ENCODE results near the gene DNAH1. TPM values are rescaled to one million over a fixed set of nuclear protein-coding genes. Genes with fewer than 3 reads are reported as not detected.

DNAH1 gene
- total RNA-seq, 1 experiment from 2014 or later, result 5.9 TPM

DNA sequence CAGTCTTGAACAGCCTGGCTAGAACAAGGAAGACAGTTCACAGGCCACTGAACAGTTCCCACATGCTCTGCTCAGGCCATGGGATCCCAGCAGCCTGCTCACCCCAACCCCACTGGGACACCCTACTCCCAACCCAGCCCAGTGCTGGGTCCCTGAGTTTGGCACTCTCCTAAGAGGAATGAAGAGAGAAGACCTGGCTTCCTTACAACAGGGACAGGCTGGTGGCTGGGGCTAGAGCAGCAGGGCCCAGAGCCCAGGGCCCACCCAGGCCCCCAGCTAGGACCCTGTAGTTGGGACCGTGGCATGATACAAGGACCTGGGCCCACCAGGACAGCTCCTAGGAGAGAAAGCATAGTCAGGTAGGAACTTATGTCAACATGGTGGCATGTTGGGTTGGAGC, 85.4 kb downstream of the DNAH1 start:
- Histone ChIP-seq H2AFZ (no peak overlapping the region), H3K4me1 (replicated peaks; ENCODE audit: insufficient read depth) (no peaks in the 10 kb centered on the region), H4K20me1 (ENCODE audit: insufficient read depth) (no peaks in the 10 kb centered on the region), H3K27me3 (ENCODE audit: insufficient read depth, low read depth) (no peaks in the 10 kb centered on the region), H3K36me3 (ENCODE audit: low read depth) (no peaks in the 10 kb centered on the region; the same call in 1 of the 2 replicates), H3K27ac (no peak overlapping the region), H3F3A (ENCODE audit: insufficient read depth, low read depth) (peaks cover 4% of the 10 kb centered on the region; the same call in 1 of the 2 replicates), H3K79me2 (ENCODE audit: low read depth) (no peaks in the 10 kb centered on the region), H3K9me3 (ENCODE audit: insufficient read depth, low read depth) (no peaks in the 10 kb centered on the region), H3K4me3 (no peak overlapping the region), H3K9me2 (ENCODE audit: insufficient read depth) (no peaks in the 10 kb centered on the region), H3K4me2 (no peak overlapping the region)
- ChIA-PET CTCF (no interaction called here), POLR2A (ENCODE audit: unreplicated experiment) (no interaction called here)
- TF ChIP-seq, protein P1, sequence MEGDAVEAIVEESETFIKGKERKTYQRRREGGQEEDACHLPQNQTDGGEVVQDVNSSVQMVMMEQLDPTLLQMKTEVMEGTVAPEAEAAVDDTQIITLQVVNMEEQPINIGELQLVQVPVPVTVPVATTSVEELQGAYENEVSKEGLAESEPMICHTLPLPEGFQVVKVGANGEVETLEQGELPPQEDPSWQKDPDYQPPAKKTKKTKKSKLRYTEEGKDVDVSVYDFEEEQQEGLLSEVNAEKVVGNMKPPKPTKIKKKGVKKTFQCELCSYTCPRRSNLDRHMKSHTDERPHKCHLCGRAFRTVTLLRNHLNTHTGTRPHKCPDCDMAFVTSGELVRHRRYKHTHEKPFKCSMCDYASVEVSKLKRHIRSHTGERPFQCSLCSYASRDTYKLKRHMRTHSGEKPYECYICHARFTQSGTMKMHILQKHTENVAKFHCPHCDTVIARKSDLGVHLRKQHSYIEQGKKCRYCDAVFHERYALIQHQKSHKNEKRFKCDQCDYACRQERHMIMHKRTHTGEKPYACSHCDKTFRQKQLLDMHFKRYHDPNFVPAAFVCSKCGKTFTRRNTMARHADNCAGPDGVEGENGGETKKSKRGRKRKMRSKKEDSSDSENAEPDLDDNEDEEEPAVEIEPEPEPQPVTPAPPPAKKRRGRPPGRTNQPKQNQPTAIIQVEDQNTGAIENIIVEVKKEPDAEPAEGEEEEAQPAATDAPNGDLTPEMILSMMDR (conservative IDR thresholded peaks at IDR 0.05), result no peak
- no peak for TF ChIP-seq EZH2 (IDR thresholded peaks at IDR 0.05; ENCODE audit: low read depth)
- no peak for DNase-seq
- intact Hi-C loops (cut with micrococcal nuclease; ENCODE audit: unreplicated experiment), result no loop called here
- no TSS peak for BruUV-seq (replicated peaks)

DNA sequence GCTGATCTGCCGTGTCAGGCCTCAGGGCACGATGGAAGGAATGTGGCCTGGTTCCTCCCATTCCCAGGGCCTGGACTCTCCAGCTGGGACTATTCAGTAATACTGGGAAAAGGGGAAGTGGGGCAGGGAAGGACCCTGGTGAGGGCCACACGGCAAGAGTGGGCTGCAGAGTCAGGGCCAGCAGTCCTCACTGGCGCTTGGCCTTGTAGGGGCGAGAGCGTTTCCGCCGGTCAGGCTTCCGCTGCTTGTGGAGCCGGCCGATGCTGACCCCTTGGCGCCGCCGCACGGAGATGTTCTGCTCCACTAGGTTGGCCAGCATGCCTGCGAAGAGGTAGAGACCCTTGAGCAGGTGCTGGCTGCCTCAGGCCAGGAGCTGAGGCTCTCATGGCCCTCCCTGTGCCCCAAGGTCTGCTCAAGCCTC, 86.0 kb downstream of the DNAH1 start:
- intact Hi-C loops (cut with micrococcal nuclease; ENCODE audit: unreplicated experiment), result no loop called here
- CTCF ChIA-PET, result interaction anchor here (0.6 kb wide), 2 partner anchors 125 to 1463 kb away, joined by 3 read pairs; no protein-coding TSS in a partner anchor
- Histone ChIP-seq H3K4me1 (replicated peaks; ENCODE audit: insufficient read depth) (no peaks in the 10 kb centered on the region), H3K27me3 (ENCODE audit: insufficient read depth, low read depth) (no peaks in the 10 kb centered on the region), H3K4me3 (no peak overlapping the region), H3K79me2 (ENCODE audit: low read depth) (no peaks in the 10 kb centered on the region), H3K9me3 (ENCODE audit: insufficient read depth, low read depth) (no peaks in the 10 kb centered on the region), H4K20me1 (ENCODE audit: insufficient read depth) (no peaks in the 10 kb centered on the region), H3K27ac (no peak overlapping the region), H3F3A (ENCODE audit: insufficient read depth, low read depth) (peaks cover 4% of the 10 kb centered on the region; the same call in 1 of the 2 replicates), H3K9me2 (ENCODE audit: insufficient read depth) (no peaks in the 10 kb centered on the region), H2AFZ (no peak overlapping the region), H3K36me3 (ENCODE audit: low read depth) (no peaks in the 10 kb centered on the region; the same call in 1 of the 2 replicates), H3K4me2 (no peak overlapping the region)
- POLR2A ChIA-PET (ENCODE audit: unreplicated experiment), result no interaction called here
- no peak for TF ChIP-seq EZH2 (IDR thresholded peaks at IDR 0.05; ENCODE audit: low read depth)
- TF ChIP-seq, protein P1 (conservative IDR thresholded peaks at IDR 0.05), result no peak
- BruUV-seq (replicated peaks), result no TSS peak
- no peak for DNase-seq

DNA sequence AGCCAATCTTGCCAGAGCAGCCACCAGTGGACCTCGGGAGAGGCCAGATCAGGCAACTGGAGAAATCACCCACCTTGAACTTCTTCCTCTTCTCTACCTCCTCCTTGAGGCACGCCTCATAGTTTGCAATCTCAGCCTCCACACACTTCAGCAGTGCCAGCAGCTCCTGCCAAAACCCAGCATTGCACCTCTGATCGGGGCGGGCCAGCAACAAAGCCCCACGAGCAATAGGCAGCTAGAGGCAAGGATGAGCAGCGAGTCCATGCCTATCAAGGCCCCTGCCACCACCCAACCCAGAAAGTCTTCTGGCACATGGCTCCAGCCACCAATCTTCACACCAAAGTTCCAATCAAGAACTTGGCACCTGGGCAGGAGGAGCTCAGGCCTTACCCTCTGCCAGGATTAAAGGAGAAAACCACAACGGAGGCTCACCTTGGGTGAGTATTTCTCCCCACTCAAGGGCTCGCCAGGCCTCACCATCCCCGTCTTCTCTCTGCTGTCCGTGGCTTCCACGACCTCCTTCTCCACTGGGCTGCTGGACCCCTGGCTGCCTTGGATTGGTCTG, 86.7 kb downstream of the DNAH1 start:
- no peak for DNase-seq
- H3K9me3 ChIP-seq (ENCODE audit: insufficient read depth, low read depth), result no peaks in the 10 kb centered on the region
- no peaks in the 10 kb centered on the region for H3K27me3 ChIP-seq (ENCODE audit: insufficient read depth, low read depth)
- H3K4me3 ChIP-seq, result no peak overlapping the region
- H3K27ac ChIP-seq, result no peak overlapping the region
- TF ChIP-seq, protein P1 (conservative IDR thresholded peaks at IDR 0.05), result no peak
- no peak for TF ChIP-seq EZH2 (IDR thresholded peaks at IDR 0.05; ENCODE audit: low read depth)
- intact Hi-C loops (cut with micrococcal nuclease; ENCODE audit: unreplicated experiment), result no loop called here
- no peak overlapping the region for H2AFZ ChIP-seq
- H4K20me1 ChIP-seq (ENCODE audit: insufficient read depth), result no peaks in the 10 kb centered on the region
- ChIA-PET POLR2A (ENCODE audit: unreplicated experiment) (no interaction called here), CTCF (interaction anchor here (0.6 kb wide), 1 partner anchor 1463 kb away, joined by 3 read pairs; no protein-coding TSS in a partner anchor)
- H3K79me2 ChIP-seq (ENCODE audit: low read depth), result 0 out of 2 replicates have a peak, but pooled peaks cover 2% of the 10 kb centered on the region
- no TSS peak for BruUV-seq (replicated peaks)
- H3K36me3 ChIP-seq (ENCODE audit: low read depth), result no peaks in the 10 kb centered on the region; the same call in 1 of the 2 replicates
- no peaks in the 10 kb centered on the region for H3K4me1 ChIP-seq (replicated peaks; ENCODE audit: insufficient read depth)
- H3K4me2 ChIP-seq, result no peak overlapping the region
- peaks cover 4% of the 10 kb centered on the region; the same call in 1 of the 2 replicates for H3F3A ChIP-seq (ENCODE audit: insufficient read depth, low read depth)
- no peaks in the 10 kb centered on the region for H3K9me2 ChIP-seq (ENCODE audit: insufficient read depth)

All from PC-9 (cell line).